ENCODE results near the gene SERTAD2.

Gene SERTAD2

GRCh38 chr2:64650296-64650695 lies 3.4 kb downstream of the SERTAD2 start:
- Mint-ChIP-seq H3K36me3 (ENCODE audit: low read depth) (peaks cover 21% of the 10 kb centered on the region), H3K9me3 (no peaks in the 10 kb centered on the region), H3K27me3 (no peaks in the 10 kb centered on the region), H3K4me3 (no peak overlapping the region), H3K4me1 (ENCODE audit: low read depth) (peaks cover 43% of the 10 kb centered on the region), H3K27ac (no peak overlapping the region)
- intact Hi-C loops (cut with micrococcal nuclease) = loop anchor here (5.0 kb wide), 1 partner anchor 82 kb away; no protein-coding TSS in a partner anchor

DNA sequence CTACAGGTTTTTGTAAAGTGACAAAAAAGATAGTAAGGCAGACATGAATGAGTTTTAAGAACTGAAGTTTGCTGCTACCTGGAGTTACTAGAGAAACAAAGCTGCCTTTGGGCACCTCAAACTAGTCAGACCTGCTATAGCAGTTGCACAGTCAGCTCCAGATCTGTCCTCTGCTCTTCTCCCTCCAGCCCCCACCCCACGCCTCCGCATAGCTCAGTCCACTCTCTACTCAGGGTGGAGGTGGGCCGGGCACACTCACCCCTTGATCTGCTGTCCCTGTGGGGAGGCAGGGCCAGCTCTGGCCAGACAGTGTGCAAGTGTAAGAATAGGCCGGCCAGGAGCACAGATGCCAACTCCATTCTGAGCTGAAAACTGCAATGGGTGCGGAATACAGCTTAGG lies 4.1 kb downstream of the SERTAD2 start:
- H3K27ac Mint-ChIP-seq = peak overlapping the region; percentile 12
- no peak overlapping the region for H3K4me3 Mint-ChIP-seq
- no peaks in the 10 kb centered on the region for H3K27me3 Mint-ChIP-seq
- no peaks in the 10 kb centered on the region for H3K9me3 Mint-ChIP-seq
- intact Hi-C loops (cut with micrococcal nuclease) = loop anchor here (5.0 kb wide), 2 partner anchors 83 to 127 kb away; partner anchors contain the start of gene AFTPH
- peaks cover 43% of the 10 kb centered on the region for H3K4me1 Mint-ChIP-seq (ENCODE audit: low read depth)
- peaks cover 22% of the 10 kb centered on the region for H3K36me3 Mint-ChIP-seq (ENCODE audit: low read depth)

DNA sequence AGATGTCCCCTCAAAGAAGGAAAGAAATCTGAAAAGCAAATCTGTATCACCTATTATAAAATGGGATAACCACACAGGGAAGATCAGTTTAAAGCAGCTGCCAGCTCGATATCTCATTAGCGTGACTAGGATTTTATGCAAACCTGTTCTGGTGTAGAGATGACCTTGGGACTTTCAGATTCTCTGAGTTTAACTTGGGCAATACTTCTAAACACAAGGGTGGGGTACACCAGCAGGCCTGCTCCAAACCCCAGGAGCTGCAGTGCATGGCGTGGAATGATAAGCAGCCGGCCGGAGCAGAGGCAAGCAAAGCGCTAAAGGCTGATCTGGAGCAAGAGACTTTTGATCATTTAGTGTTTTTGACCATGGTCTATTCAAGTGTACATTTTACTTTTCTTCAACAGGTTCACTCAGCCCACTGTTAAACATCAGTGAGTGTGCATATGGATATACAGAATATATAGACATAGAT lies 4.7 kb downstream of the SERTAD2 start:
- intact Hi-C loops (cut with micrococcal nuclease) = loop anchor here (5.0 kb wide), 1 partner anchor 127 kb away; the partner anchor contains the start of gene AFTPH
- H3K9me3 Mint-ChIP-seq = no peaks in the 10 kb centered on the region
- peak overlapping the region; percentile 51 for H3K27ac Mint-ChIP-seq

GRCh38 chr2:64646007-64646880 lies 7.5 kb downstream of the SERTAD2 start:
- no peak overlapping the region for H3K4me3 Mint-ChIP-seq
- no peaks in the 10 kb centered on the region for H3K27me3 Mint-ChIP-seq
- H3K4me1 Mint-ChIP-seq (ENCODE audit: low read depth) = peaks cover 56% of the 10 kb centered on the region
- no peak overlapping the region for H3K27ac Mint-ChIP-seq
- peaks cover 11% of the 10 kb centered on the region for H3K36me3 Mint-ChIP-seq (ENCODE audit: low read depth)
- no peaks in the 10 kb centered on the region for H3K9me3 Mint-ChIP-seq
- intact Hi-C loops (cut with micrococcal nuclease) = loop anchor here (2.0 to 5.0 kb wide), 2 partner anchors 124 to 219 kb away; partner anchors contain the start of gene AFTPH

More for the DNA sequence above, 4.7 kb downstream of the SERTAD2 start:
- peaks cover 20% of the 10 kb centered on the region for H3K36me3 Mint-ChIP-seq (ENCODE audit: low read depth)
- no peak overlapping the region for H3K4me3 Mint-ChIP-seq
- no peaks in the 10 kb centered on the region for H3K27me3 Mint-ChIP-seq
- peaks cover 46% of the 10 kb centered on the region for H3K4me1 Mint-ChIP-seq (ENCODE audit: low read depth)

DNA sequence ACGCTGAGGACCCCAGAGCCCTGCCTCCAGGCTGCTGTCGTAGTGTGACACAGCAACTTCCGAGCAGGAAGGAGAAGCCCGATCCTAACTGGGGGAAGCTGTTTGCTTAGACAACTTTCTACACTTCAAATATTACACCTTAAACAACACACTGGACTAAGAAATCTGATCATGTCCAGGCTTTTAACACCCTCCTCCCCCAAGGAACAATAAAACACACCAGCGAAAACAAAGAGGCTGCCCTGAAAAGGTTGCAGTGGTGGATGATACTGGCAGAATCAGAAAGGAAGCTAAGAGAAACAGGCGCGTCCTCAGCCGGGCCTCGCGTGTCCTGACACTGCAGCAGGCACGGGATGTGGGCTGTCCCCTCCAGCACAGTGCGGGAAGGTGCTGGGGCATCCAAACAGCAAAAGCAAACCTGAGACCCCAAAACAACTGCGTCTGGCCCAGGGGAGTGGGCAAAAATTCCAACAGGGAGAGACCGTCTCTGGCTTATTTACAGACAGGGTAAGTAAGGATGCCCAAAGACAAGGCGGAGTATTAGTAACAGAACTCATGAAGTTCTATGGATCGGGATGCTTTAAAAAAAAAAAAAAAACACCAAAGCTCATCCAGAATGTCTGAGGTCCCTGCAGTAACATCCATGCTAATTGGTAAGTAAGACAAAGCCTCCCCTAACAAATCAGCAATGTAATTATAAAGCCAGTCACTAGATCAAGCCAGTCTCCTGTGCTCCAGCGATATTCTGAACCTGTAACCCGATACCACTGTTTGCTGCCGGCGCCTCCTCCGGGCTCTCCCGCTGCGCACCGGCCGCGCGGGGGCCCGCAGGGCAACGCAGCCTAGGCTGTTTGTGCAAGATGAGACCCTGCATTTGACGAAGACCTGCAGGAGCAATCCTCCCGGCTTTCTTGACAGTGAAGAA lies 9.0 kb downstream of the SERTAD2 start:
- Mint-ChIP-seq H3K27ac (peak overlapping the region; percentile 98), H3K27me3 (no peaks in the 10 kb centered on the region), H3K4me1 (ENCODE audit: low read depth) (peaks cover 64% of the 10 kb centered on the region), H3K9me3 (no peaks in the 10 kb centered on the region), H3K4me3 (peak overlapping the region; percentile 91), H3K36me3 (ENCODE audit: low read depth) (peaks cover 13% of the 10 kb centered on the region)
- intact Hi-C loops (cut with micrococcal nuclease) = loop anchor here (1.0 to 5.0 kb wide), 3 partner anchors 36 to 187 kb away; partner anchors contain the start of gene AFTPH

DNA sequence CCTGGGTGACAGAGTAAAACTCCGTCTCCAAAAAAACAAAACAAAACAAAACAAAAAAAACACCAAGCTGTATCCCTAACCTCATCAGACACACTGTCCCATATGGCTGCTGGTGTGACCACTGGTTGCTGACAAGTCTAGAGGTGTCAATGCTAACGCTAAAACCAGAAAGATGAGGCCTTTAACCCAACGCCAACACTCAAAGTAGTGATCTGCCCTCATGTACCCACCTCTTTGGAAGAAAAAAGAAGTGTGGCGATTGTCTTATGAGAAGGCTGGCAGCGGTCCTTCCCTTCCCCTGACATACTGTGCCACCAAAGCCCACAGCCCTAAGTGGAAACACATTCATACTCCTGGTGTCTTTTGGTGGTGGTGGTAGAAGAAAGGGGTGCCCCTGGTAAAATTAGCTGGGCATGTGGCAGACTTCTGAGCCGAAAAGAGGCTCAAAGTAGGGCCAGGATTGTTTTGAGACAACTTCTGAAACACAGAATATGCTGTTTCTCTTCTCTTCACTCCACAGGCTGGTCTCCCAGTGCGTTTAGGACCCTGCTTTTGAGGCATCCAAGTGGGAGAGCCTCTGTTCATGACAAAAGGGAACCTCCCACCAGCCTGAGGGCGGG lies 9.8 kb downstream of the SERTAD2 start:
- peaks cover 13% of the 10 kb centered on the region for H3K36me3 Mint-ChIP-seq (ENCODE audit: low read depth)
- no peaks in the 10 kb centered on the region for H3K9me3 Mint-ChIP-seq
- intact Hi-C loops (cut with micrococcal nuclease) = loop anchor here (2.0 kb wide), 1 partner anchor 35 kb away; no protein-coding TSS in a partner anchor
- no peaks in the 10 kb centered on the region for H3K27me3 Mint-ChIP-seq
- peak overlapping the region; percentile 91 for H3K4me3 Mint-ChIP-seq
- peak overlapping the region; percentile 98 for H3K27ac Mint-ChIP-seq
- peaks cover 63% of the 10 kb centered on the region for H3K4me1 Mint-ChIP-seq (ENCODE audit: low read depth)

DNA sequence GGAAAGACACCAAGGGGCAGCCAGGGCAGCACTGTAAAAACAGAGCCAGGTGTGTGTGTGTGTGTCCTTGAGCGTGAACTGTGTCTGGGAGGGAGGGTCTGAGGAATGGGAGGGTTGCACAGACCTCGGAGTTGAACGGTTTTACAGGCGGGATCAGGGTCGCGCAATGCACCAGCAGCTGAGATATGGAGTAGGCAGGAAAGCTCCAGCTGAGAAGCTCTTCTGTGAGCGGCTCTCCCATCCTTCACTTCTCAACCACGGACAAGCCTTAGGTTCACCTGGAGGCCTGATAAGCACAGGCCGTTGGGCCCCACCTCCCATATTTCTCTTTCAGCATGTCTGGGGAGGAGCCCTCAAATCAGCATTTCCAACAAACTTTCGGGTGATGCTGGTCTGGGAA lies 12.1 kb downstream of the SERTAD2 start:
- peak overlapping the region; percentile 18 for H3K27ac Mint-ChIP-seq
- no peak overlapping the region for H3K4me3 Mint-ChIP-seq
- H3K4me1 Mint-ChIP-seq (ENCODE audit: low read depth) = peaks cover 79% of the 10 kb centered on the region

DNA sequence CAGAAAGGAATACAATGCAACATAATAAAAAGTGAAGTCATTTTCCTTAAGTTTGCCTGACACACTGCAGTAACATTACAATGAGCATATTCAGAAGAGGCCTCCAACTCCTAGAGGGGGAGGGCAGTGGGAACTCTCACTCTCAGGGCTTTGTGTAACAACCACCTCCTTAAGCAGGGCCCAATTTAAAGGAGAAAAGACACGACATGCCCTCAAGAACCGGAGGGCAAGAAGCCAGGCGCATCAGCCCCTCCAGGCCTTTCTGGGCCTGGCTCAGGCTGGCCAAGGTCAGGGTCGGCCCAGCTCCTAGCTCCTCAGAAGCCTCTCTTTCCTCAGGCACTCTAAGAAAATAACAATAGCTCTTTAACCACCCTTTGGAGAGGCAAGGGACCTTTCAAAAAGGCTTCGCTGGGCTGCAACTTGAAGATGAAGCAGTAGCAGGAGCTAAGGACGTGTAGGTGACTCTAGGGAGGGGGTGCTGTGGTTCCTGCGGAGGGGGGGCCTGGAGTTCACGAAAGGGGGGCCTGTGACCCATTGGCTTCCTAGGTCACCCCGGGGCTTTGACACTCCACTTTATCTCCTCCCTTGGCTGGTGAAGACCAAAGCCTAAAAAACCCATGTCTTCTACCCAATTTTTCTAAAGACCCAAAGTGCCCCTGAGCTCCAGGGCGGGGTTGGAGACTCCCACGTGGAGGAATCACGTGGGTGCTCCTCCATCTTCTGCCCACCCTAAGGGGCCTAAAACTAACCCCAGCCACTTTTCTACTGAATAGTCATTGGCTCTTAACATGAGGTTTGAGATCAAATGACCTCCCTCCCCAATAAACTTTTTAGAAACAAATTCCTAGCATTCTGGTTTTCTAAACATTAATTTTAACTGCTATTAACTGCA lies 13.3 kb downstream of the SERTAD2 start:
- Mint-ChIP-seq H3K27ac (peak overlapping the region; percentile 58), H3K4me3 (no peak overlapping the region), H3K27me3 (no peaks in the 10 kb centered on the region), H3K4me1 (ENCODE audit: low read depth) (peaks cover 91% of the 10 kb centered on the region), H3K36me3 (ENCODE audit: low read depth) (peaks cover 25% of the 10 kb centered on the region), H3K9me3 (no peaks in the 10 kb centered on the region)
- intact Hi-C loops (cut with micrococcal nuclease) = no loop called here

More for the DNA sequence above, 12.1 kb downstream of the SERTAD2 start:
- Mint-ChIP-seq H3K27me3 (no peaks in the 10 kb centered on the region), H3K36me3 (ENCODE audit: low read depth) (peaks cover 13% of the 10 kb centered on the region), H3K9me3 (no peaks in the 10 kb centered on the region)
- intact Hi-C loops (cut with micrococcal nuclease) = no loop called here

DNA sequence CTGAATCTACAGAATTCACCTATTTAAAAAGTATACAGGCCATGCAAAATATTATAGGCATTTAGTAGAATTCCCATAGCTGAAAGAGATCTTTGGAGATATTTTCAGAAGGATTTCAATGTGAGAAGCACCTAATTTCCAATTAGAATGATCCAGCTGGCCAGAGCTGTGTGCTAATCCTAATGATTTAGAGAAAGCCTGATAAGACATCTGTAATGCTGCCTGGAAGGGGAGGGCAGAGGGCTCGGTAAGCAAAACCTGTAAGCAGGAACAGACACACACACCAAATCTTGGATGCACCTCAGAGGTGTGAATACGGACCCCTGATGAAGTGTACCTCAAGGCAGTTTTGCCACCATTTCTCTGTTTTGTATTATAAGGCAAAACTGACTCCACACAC lies 14.0 kb downstream of the SERTAD2 start:
- no peaks in the 10 kb centered on the region for H3K9me3 Mint-ChIP-seq
- H3K4me1 Mint-ChIP-seq (ENCODE audit: low read depth) = peaks cover 84% of the 10 kb centered on the region
- H3K27ac Mint-ChIP-seq = no peak overlapping the region
- intact Hi-C loops (cut with micrococcal nuclease) = loop anchor here (5.0 kb wide), 1 partner anchor 47 kb away; no protein-coding TSS in a partner anchor
- no peak overlapping the region for H3K4me3 Mint-ChIP-seq
- peaks cover 29% of the 10 kb centered on the region for H3K36me3 Mint-ChIP-seq (ENCODE audit: low read depth)
- H3K27me3 Mint-ChIP-seq = no peaks in the 10 kb centered on the region

GRCh38 chr2:64638502-64639120 lies 15.1 kb downstream of the SERTAD2 start:
- intact Hi-C loops (cut with micrococcal nuclease) = loop anchor here (5.0 kb wide), 1 partner anchor 46 kb away; no protein-coding TSS in a partner anchor
- no peaks in the 10 kb centered on the region for H3K27me3 Mint-ChIP-seq
- H3K4me1 Mint-ChIP-seq (ENCODE audit: low read depth) = peaks cover 74% of the 10 kb centered on the region
- no peaks in the 10 kb centered on the region for H3K9me3 Mint-ChIP-seq
- no peak overlapping the region for H3K4me3 Mint-ChIP-seq
- H3K36me3 Mint-ChIP-seq (ENCODE audit: low read depth) = peaks cover 35% of the 10 kb centered on the region
- H3K27ac Mint-ChIP-seq = peak overlapping the region; percentile 4

- Mint-ChIP-seq H3K27me3 (no peaks in the 10 kb centered on the region), H3K36me3 (ENCODE audit: low read depth) (peaks cover 41% of the 10 kb centered on the region), H3K4me1 (ENCODE audit: low read depth) (peaks cover 67% of the 10 kb centered on the region), H3K4me3 (no peak overlapping the region), H3K27ac (peak overlapping the region; percentile 4), H3K9me3 (no peaks in the 10 kb centered on the region)
- intact Hi-C loops (cut with micrococcal nuclease) = loop anchor here (5.0 kb wide), 1 partner anchor 46 kb away; no protein-coding TSS in a partner anchor
These were observed 15.8 kb downstream of the SERTAD2 start for GRCh38 chr2:64637931-64638330.
